ENCODE results near the gene SCN9A.

- TF ChIP-seq POLR2A (IDR thresholded peaks at IDR 0.05) (no peak), POLR2AphosphoS5 (IDR thresholded peaks at IDR 0.05) (no peak), CTCF (IDR thresholded peaks at IDR 0.05) (no peak), EP300 (IDR thresholded peaks at IDR 0.05) (no peak)
These were observed 182.3 kb downstream of the SCN9A start for GRCh38 chr2:166193407-166193806.

All from upper lobe of left lung (tissue), 4 donors.